Suprapubic skin (tissue), 4 donors: ENCODE data around the gene POLR1C. TPM values are rescaled to one million over a fixed set of nuclear protein-coding genes. Genes with fewer than 3 reads are reported as not detected.

Experiments
- DNase-seq, 2 donors: peaks; one replicate each; pipeline ENCODE4 v3.0.0-alpha.2; 2019; ENCODE audit warnings: low spot score in 2 of 2
- H3K27ac ChIP-seq: fragments of 200-600 bp; sonication (generic); one replicate; pipeline ENCODE4 v1.5.1; 2019
- H3K27me3 ChIP-seq: fragments of 200-600 bp; sonication (generic); one replicate; pipeline ENCODE4 v1.5.1; 2019
- H3K36me3 ChIP-seq: fragments of 200-600 bp; sonication (generic); one replicate; pipeline ENCODE4 v1.5.1; 2019
- H3K4me1 ChIP-seq: fragments of 200-600 bp; sonication (generic); one replicate; pipeline ENCODE4 v1.5.1; 2019
- H3K4me3 ChIP-seq: fragments of 200-600 bp; sonication (generic); one replicate; pipeline ENCODE4 v1.5.1; 2019; ENCODE audit warnings: mild to moderate bottlenecking
- H3K9me3 ChIP-seq: fragments of 200-600 bp; sonication (generic); one replicate; pipeline ENCODE4 v1.5.1; 2019
- EP300 ChIP-seq: sonication (generic); formaldehyde crosslinking; IDR thresholded peaks from one replicate; pipeline ENCODE4 v1.6.1; 2017; ENCODE audit warnings: antibody characterized with exemption
- POLR2A ChIP-seq, 2 donors: fragments of 450-650 bp; IDR thresholded peaks; one replicate each; pipeline ENCODE4 v1.6.1; 2017; ENCODE audit warnings: antibody characterized with exemption in 2 of 2, mild to moderate bottlenecking in 2 of 2, moderate library complexity in 2 of 2
- POLR2AphosphoS5 ChIP-seq, 3 donors: sonication (generic); formaldehyde crosslinking; IDR thresholded peaks; one replicate each; pipeline ENCODE4 v1.6.1; 2017; ENCODE audit warnings: antibody characterized with exemption in 3 of 3
- WGBS: methylation state at CpG from one replicate; pipeline ENCODE4 v1.1.5; 2018; 5-methylcytosine and 5-hydroxymethylcytosine counted together
- total RNA-seq, 4 donors: library from RNA; depleted of rRNA; stranded (reverse); fragments of >200 nt; gene quantifications; one replicate each; pipeline ENCODE4 v1.1.0, GENCODE V29; 2016
- TF ChIP-seq, protein P1 (sequence below), 2 donors: fragments of 200-600 bp in 1 of 2; fragments of 450-650 bp in 1 of 2; sonication (generic) in 1 of 2; IDR thresholded peaks; one replicate each; pipeline ENCODE4 v1.5.1; 2016 to 2019; ENCODE audit warnings: antibody characterized with exemption in 2 of 2, mild to moderate bottlenecking in 1 of 2, moderate library complexity in 1 of 2

Gene POLR1C
- total RNA-seq, 4 donors from 2014 or later, result 31.1 to 44.7 (median 35.6) TPM

- H3K27ac ChIP-seq, result no peak overlapping the region
- H3K4me3 ChIP-seq, result no peak overlapping the region
- TF ChIP-seq POLR2A (IDR thresholded peaks at IDR 0.05) (no peak), EP300 (no peak), POLR2AphosphoS5 (IDR thresholded peaks at IDR 0.05) (no peak)
- TF ChIP-seq, protein P1, sequence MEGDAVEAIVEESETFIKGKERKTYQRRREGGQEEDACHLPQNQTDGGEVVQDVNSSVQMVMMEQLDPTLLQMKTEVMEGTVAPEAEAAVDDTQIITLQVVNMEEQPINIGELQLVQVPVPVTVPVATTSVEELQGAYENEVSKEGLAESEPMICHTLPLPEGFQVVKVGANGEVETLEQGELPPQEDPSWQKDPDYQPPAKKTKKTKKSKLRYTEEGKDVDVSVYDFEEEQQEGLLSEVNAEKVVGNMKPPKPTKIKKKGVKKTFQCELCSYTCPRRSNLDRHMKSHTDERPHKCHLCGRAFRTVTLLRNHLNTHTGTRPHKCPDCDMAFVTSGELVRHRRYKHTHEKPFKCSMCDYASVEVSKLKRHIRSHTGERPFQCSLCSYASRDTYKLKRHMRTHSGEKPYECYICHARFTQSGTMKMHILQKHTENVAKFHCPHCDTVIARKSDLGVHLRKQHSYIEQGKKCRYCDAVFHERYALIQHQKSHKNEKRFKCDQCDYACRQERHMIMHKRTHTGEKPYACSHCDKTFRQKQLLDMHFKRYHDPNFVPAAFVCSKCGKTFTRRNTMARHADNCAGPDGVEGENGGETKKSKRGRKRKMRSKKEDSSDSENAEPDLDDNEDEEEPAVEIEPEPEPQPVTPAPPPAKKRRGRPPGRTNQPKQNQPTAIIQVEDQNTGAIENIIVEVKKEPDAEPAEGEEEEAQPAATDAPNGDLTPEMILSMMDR (IDR thresholded peaks at IDR 0.05), result no peak
- peaks cover 55% of the 10 kb centered on the region for H3K36me3 ChIP-seq
- no peaks in the 10 kb centered on the region for H3K9me3 ChIP-seq
- WGBS, result 70% methylated on average over 9 of the region's 12 CpGs
- no peak for DNase-seq
- no peaks in the 10 kb centered on the region for H3K27me3 ChIP-seq
- H3K4me1 ChIP-seq, result peaks cover 40% of the 10 kb centered on the region
Observed at GRCh38 chr6:43499028-43499815, 17.7 kb upstream of the POLR1C start.

- H3K27me3 ChIP-seq, result no peaks in the 10 kb centered on the region
- TF ChIP-seq, protein P1 (IDR thresholded peaks at IDR 0.05), result no peak
- TF ChIP-seq EP300, result no peak
- no peak for TF ChIP-seq POLR2A (IDR thresholded peaks at IDR 0.05)
- no peak for TF ChIP-seq POLR2AphosphoS5 (IDR thresholded peaks at IDR 0.05)
- H3K4me1 ChIP-seq, result peaks cover 23% of the 10 kb centered on the region
- no peak overlapping the region for H3K27ac ChIP-seq
- H3K4me3 ChIP-seq, result no peak overlapping the region
- H3K36me3 ChIP-seq, result peaks cover 70% of the 10 kb centered on the region
- no peak for DNase-seq
- H3K9me3 ChIP-seq, result no peaks in the 10 kb centered on the region
- WGBS, result 96% methylated on average over 3 of the region's 3 CpGs
Observed at GRCh38 chr6:43500921-43501320, 16.0 kb upstream of the POLR1C start.

- Histone ChIP-seq H3K4me3 (no peak overlapping the region), H3K27ac (no peak overlapping the region), H3K9me3 (no peaks in the 10 kb centered on the region), H3K4me1 (peaks cover 12% of the 10 kb centered on the region), H3K27me3 (no peaks in the 10 kb centered on the region), H3K36me3 (peaks cover 70% of the 10 kb centered on the region)
- whole genome bisulfite sequencing, result 77% methylated on average over 2 of the region's 4 CpGs
- TF ChIP-seq EP300 (no peak), POLR2A (IDR thresholded peaks at IDR 0.05) (no peak), POLR2AphosphoS5 (IDR thresholded peaks at IDR 0.05) (no peak)
- no peak for DNase-seq
Observed at GRCh38 chr6:43502666-43503065, 14.2 kb upstream of the POLR1C start.

- WGBS, result 92% methylated on average over 8 of the region's 8 CpGs
- DNase-seq, result no peak
- Histone ChIP-seq H3K27me3 (no peaks in the 10 kb centered on the region), H3K4me3 (no peak overlapping the region), H3K9me3 (no peaks in the 10 kb centered on the region), H3K27ac (no peak overlapping the region), H3K4me1 (peaks cover 12% of the 10 kb centered on the region), H3K36me3 (peaks cover 69% of the 10 kb centered on the region)
- TF ChIP-seq POLR2AphosphoS5 (IDR thresholded peaks at IDR 0.05), result no peak
- TF ChIP-seq POLR2A (IDR thresholded peaks at IDR 0.05), result no peak
- TF ChIP-seq EP300, result no peak
- TF ChIP-seq, protein P1 (IDR thresholded peaks at IDR 0.05), result no peak
Observed at GRCh38 chr6:43503443-43503842, 13.4 kb upstream of the POLR1C start.

- DNase-seq, result no peak
Observed at GRCh38 chr6:43504756-43505593, 11.9 kb upstream of the POLR1C start.

More at GRCh38 chr6:43504756-43505593, 11.9 kb upstream of the POLR1C start:
- 93% methylated on average over 11 of the region's 26 CpGs for WGBS
- Histone ChIP-seq H3K4me3 (no peak overlapping the region), H3K27ac (no peak overlapping the region), H3K36me3 (peaks cover 54% of the 10 kb centered on the region), H3K4me1 (peaks cover 18% of the 10 kb centered on the region), H3K27me3 (no peaks in the 10 kb centered on the region), H3K9me3 (no peaks in the 10 kb centered on the region)
- TF ChIP-seq POLR2A (IDR thresholded peaks at IDR 0.05) (no peak), POLR2AphosphoS5 (IDR thresholded peaks at IDR 0.05) (no peak), EP300 (no peak)
- TF ChIP-seq, protein P1 (IDR thresholded peaks at IDR 0.05), result no peak
